Neural progenitor cell (in vitro differentiated cells): ENCODE measurements around the gene DTNB.

Source experiments
- EZH2 ChIP-seq: fragments of 200-600 bp; sonication (generic); IDR thresholded peaks from 2 replicates; pipeline ENCODE4 v1.6.1; 2017; ENCODE audit warnings: antibody characterized with exemption, mild to moderate bottlenecking, moderate library complexity
- TF ChIP-seq, protein P1 (sequence below): fragments of 200-600 bp; sonication (generic); IDR thresholded peaks from 2 replicates; pipeline ENCODE4 v1.5.1; 2017; ENCODE audit warnings: antibody characterized with exemption, mild to moderate bottlenecking

DNA sequence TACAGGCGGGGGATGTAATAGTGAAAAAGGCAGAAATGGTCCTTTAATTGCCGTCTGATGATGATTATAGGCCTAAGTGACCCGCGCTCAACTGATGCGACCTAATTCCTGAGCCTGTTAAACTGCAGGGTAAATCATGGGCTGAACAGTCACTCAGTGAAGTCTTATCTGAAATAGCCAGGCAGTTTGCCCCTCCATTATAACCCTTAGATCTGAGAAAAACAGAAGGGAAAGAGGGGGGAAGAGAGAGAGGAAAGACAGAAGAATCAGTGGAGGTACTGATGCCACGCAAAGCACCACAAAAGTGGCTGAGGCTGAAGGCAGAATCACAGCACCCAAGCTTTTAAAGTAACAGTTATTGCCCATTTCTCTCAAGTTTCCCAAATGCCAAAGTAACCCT is 258.6 kb downstream of the DTNB start:
- TF ChIP-seq, protein P1, sequence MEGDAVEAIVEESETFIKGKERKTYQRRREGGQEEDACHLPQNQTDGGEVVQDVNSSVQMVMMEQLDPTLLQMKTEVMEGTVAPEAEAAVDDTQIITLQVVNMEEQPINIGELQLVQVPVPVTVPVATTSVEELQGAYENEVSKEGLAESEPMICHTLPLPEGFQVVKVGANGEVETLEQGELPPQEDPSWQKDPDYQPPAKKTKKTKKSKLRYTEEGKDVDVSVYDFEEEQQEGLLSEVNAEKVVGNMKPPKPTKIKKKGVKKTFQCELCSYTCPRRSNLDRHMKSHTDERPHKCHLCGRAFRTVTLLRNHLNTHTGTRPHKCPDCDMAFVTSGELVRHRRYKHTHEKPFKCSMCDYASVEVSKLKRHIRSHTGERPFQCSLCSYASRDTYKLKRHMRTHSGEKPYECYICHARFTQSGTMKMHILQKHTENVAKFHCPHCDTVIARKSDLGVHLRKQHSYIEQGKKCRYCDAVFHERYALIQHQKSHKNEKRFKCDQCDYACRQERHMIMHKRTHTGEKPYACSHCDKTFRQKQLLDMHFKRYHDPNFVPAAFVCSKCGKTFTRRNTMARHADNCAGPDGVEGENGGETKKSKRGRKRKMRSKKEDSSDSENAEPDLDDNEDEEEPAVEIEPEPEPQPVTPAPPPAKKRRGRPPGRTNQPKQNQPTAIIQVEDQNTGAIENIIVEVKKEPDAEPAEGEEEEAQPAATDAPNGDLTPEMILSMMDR = no peak
- no peak for TF ChIP-seq EZH2
